HG02884 (cell line): Measurements from ENCODE around the gene ATAD3A.
A peak's percentile ranks its signal among the peaks of the same experiment; 100 is the strongest.

Experiments used
- ATAC-seq: cut with Tn5 transposase; IDR thresholded peaks from one replicate; pipeline ENCODE4 v1.9.1; 2021; ENCODE audit warnings: mild to moderate bottlenecking, moderate library complexity; ENCODE audit not compliant: unreplicated experiment

ATAD3A gene

GRCh38 chr1:1574721-1575537, 63.0 kb downstream of the ATAD3A start, which contains the start of gene SSU72:
SSU72 (minus strand) TSS chr1:1574863; CDS start chr1:1574557, 306 bp downstream.
- ATAC-seq: peak; percentile 74

DNA sequence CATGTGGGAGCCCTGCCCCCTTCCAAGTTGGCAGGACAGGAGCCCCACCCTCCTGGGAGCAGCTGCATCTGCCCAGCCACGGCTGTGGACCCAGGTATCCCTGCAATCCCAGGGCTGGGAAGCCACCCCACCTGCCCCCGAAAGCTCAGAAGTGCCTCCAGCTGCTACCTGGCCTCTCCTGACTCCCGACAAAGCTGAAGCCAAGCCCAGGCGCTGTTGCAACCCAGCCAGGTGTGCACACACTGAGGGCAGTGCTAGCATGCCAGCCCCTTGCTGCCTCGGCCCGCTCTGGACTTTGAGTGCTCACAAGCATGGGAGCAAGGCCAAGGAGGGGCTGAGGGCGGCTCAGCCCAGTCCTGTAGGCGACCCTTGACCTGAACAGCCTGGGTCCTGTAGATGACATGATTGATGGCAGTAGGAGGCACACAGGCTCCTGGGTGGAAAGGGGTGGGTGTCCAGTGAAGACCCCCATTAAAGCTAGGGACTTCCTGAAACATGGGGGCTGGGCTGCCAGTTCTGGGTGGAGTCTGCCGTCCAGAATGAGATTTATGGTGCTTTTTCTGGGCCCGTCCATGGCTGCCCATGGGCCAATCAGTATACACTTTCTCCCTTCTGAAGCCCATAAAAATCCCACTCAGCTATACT, 65.5 kb downstream of the ATAD3A start:
- no peak for ATAC-seq

DNA sequence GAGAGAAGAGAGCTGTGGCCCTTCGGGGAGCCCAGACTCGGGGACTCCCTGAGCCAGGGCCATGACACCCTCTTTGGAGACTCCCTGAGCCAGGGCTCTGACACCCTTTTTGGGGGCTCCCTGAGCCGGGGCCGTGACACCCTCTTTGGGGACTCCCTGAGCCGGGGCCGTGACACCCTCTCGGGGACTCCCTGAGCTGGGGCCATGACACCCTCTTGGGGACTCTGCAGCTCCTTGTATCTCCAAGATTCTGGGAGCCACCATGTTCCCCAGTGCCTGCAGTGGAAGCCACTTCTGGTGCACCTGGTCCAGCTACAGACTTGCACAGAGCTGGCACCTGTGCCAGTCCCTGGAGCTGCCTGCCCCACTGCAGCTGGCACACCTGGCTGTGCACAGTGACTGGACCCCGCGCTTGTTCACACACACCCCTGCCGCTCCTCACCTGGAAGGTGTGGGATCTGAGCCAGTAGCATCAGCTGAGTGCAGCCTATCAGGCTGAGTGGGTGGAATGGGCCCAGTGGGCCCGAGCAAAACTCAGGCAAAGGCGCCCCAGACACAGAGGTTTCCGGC, 66.5 kb downstream of the ATAD3A start:
- ATAC-seq: no peak

DNA sequence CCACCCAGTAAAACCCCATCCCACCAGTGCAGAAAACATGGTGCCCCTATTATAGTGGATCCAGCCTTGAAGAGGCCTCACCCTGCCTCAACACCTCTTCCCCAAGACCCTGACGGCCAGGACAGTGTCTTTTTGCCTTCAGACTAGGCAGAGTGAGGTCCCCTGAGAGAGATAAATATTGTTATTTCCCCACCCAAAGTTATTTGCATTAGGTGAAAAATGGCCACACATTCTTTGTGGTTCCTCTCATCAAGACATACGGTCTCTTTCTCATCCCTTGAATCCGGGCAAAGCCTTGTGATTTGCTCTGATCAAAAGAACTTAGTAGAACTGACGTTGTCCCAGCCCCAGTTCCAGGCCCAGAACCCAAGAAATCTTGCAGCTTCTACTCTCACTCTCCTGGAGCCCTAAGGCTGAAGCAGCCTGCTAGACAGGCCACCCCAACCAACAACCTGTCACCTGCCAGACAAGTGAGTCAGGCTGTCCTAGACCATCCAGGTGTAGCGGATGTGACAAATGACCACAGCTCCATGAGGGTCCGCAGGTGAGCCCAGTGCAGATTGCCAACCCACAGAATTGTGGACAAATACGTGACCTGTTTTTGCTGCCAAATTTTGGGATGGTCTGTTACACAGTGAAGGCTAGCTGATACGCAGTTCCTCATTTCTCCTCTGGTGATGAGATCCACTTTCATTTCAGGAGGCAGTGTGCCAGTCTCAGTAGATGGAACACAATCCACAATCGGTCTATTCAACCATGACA, 70.8 kb downstream of the ATAD3A start:
- no peak for ATAC-seq

DNA sequence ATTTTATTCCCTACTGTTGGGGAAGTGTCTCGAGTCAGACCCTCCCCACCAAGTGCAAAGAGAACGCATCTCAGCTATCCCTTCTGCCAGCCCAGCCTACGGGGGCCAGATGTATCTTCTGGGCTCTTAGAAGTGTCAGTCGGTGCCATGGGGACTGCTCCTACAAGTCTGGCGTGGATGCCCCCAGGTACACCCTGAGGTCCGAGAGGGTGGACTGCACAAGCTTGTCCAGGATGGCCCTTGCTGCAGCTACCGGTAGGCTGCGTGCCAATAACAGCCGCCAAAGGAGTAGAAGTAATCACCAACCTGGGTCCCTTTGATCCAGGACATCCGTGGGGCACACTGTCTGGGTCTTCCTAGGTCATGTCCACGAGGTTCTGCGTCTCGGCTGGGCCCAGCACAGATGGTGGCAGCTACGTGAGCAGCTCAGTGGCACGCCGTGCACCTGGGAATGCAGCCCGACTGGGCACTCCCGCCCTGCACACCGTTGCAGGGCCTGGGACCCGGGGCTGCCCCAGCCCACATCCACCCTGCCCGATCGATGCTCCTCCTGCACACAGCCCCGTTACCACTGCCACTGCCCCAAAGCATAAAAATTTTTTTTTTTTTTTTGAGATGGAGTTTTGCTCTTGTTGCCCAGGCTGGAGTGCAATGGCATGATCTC, 71.5 kb downstream of the ATAD3A start:
- no peak for ATAC-seq
